Activated CD4-positive, alpha-beta T cell treated with anti-CD3 and anti-CD28 coated beads, Interleukin-2, amount 50 U/mL, for 48 hours (primary cell): Measurements from ENCODE around the gene CYP46A1.
"Not testable (repeated sequence)": the region's sequence is repeated elsewhere in the genome, so short reads cannot be mapped to it uniquely, and the experiment has no call there.

ENCODE experiments used
- DNase-seq, 2 experiments: peaks; one replicate each; pipeline ENCODE4 v3.0.0-alpha.2; 2020

The CYP46A1 gene

DNA sequence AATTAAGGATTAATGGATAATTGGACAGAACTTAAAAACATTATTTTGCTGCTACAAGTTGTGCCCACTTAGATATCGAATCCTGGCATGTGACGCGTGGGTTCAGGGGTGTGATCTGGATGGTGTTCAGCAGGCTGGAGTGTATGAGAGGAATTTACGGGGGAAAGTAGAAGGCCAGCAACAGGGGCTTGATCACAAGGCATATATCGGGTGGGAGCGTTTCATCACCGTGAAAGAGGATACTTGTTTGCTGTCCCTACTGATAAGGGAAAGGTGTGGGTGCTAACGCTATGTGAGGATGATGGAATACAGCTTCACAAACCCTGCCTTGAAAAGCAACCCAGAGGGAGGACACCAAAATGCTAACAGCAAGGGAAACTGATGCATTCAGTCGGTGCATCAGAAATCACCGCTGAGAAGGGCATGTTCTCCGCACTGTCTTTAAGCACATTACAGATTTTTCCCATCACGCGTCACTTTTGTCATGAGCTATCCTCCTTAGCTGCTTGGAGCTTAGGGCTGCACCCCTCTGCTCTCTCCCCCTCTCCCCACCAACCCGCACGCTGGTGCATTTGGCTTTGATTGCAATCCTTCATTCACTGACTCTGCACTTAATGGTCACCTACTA is 25.8 kb upstream of the CYP46A1 start:
- DNase-seq: no peak

DNA sequence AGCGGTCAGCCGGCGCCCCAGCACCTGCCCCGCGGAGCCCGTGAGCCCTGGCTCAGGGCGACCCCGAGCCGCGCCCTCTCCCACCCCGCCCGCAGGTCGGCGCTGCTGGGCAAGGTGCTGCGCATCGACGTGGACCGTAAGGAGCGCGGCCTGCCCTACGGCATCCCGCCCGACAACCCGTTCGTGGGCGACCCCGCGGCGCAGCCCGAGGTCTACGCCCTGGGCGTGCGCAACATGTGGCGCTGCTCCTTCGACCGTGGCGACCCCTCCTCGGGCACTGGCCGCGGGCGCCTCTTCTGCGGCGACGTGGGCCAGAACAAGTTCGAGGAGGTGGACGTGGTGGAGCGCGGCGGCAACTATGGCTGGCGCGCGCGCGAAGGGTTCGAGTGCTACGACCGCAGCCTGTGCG is 24.8 kb upstream of the CYP46A1 start:
- peak in 1 of 2 experiments; percentile 9 for DNase-seq

DNA sequence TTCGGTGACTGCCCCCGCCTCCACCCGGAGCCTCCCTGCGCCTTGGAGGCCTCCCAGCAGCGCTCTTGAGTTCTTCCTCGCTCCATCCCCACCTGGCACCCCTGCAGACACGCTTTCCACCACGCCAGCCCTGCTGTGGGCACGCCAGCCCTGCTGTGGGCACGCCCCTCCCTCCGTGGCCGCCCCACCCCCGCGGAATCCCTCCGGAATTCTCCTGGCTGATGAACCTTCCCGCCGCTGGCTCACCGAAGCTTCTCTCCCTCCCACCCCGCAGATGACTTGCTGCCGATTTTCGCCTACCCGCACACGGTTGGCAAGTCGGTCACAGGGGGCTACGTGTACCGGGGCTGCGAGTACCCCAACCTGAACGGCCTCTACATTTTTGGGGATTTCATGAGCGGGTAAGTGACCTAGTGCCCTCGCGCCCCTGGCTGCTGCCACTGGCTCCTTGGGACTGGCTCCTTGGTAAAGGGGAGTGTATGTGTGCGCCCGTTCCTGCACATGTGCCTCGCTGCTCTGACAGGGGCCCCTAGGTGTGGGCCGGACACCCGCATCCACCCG is 24.0 kb upstream of the CYP46A1 start:
- no peak for DNase-seq

DNA sequence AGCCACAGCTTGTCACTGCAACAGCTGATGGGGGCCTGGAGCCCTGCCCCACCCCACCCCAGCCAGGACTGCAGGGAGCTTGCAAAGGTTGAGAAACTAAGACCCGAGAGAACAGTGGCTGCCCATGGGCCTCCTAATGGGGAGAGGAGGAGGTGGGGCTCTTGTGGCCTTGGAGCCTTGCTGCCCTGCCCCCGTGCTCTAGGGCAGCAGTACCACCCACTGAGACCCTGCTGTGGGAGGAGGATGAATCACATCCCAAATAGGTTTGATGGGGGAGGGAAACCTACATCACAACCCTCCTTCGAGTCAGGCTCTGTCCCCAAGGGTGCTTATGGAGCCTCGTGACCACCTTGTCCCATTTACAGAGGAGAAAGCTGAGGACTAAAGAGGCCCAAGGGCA is 23.3 kb upstream of the CYP46A1 start:
- no peak for DNase-seq

DNA sequence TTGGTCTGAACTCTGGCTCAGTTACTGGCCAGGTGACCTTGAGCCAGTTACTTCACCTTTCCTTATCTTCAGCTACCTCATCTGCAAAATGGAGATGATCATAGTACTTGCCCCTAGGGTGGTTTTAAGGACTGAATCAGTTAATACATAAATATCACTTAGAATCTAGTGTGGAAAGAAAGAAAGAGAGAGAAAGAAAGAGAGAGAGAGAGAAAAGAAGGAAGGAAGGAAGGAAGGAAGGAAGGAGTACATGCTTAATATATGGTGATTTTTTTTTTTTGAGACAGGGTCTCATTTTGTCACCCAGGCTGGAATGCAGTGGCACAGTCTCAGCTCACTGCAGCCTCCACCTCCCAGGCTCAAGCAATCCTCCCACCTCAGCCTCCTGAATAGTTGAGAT is 22.9 kb upstream of the CYP46A1 start:
- not testable (repeated sequence) for DNase-seq

DNA sequence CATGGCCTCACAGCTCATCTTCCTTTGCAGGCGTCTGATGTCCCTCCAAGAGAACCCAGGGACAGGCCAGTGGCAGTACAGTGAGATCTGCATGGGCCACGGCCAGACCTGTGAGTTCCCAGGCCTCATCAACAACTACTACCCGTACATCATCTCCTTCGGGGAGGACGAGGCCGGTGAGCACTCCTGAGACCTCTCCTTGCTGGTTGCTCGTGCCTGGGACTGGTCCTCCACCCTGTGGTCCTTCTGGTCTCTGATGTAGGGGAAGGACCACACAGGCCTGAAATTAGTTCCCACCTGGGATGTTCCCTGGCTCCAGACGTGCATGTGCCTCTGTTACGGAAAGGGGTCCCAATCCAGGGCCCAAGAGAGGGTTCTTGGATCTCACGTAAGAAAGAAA is 21.3 kb upstream of the CYP46A1 start:
- DNase-seq: no peak

DNA sequence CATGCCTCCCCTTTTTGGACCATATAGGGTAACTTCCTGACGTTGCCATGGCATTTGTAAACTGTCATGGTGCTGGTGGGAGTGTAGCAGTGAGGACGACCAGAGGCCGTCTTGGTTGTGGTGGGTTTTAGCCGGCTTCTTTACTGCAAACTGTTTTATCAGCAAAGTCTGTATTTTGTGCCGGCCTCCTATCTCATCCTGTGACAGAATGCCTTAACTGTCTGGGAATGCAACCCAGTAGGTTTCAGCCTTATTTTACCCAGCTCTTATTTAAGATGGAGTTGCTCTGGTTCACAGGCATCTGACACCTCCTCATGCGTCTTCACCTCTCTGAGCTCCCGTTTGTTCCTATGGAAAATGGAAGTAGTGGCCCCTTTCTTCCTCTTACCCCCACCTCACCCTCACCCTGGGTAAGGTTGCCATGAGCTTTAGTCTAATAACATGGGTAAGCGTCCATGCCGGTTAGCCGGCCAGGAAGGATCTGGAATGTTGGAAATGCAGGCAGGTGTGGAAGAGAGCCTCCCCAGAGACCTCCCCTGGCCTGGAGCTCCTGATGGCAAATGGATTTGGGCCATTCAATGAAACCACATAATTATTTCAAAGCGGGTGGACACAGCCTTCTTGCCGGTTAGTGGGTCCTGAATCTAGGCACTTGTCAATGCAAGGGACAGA is 20.6 kb upstream of the CYP46A1 start:
- DNase-seq: no peak

DNA sequence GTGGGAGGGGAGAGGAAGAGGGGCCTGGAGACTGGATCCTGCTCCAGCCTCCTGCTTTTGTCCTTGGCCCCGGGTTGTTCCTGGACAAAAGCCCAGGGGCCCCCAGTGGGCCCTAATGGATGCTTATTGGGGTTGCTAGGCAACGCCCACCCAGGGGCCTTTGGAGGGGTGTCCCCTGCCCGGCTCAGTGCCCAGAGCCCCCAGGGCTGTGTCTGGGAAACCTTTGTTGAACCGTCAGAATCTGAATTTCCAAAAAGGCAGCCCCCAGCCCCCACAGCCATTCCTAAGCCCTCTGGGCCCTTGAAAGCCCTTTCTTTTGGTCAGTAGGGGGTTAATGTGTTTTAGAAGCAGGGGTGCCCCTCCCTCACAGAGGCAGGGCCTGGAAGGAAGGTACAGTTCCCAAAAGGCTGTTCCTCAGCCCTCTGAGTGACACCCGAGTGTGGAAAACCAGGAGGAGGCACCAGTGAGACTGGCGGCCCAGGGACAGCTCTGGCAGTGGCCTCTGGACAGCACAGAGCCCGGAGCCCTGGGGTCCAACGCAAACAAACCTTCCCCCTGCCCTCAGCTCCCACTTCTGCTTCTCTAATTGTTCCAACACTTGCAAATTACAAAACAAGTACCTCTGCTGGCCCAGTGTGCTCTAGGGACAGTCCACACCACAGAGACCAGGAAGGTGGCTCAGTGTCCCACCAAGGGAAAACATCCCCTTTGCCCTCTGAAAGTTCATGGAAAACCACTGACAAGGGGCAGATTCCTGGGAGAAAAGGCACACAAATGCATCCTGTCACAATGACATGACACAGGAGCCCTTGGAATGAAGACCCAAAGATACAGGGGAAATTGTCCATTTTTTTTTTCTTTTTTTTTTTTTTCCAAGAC is 19.8 kb upstream of the CYP46A1 start:
- DNase-seq: no peak

DNA sequence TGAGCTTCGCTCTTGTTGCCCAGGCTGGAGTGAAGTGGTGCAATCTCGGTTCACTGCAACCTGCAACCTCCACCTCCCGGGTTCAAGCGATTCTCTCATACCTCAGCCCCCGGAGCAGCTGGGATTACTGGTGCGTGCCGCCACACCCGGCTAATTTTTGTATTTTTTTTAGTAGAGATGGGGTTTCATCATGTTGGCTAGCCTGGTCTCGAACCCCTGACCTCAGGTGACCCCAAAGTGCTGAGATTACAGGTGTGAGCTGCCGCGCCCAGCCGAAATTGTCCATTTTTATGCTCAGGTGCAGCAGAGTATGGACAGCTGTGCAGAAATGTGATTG is 19.2 kb upstream of the CYP46A1 start:
- no peak for DNase-seq

DNA sequence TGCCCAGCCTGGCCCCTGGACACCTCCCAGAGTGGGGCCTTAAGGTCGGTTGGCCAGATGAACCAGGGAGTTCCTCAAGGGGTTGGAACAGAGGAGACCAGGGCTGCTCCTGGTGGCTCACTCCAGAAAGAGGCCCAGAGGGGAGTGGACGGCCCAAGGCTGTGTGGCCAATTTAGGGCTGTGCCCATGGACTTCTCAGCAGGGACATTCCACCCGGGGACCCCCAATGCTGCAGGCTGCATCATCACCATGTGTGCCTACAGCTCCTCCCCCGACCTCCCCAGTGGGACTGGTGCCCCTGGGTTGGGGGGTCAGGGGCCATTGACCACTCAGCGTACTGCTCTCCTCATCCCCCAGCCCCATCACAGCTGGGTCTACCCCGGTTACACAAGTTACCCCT is 17.6 kb upstream of the CYP46A1 start:
- no peak for DNase-seq

DNA sequence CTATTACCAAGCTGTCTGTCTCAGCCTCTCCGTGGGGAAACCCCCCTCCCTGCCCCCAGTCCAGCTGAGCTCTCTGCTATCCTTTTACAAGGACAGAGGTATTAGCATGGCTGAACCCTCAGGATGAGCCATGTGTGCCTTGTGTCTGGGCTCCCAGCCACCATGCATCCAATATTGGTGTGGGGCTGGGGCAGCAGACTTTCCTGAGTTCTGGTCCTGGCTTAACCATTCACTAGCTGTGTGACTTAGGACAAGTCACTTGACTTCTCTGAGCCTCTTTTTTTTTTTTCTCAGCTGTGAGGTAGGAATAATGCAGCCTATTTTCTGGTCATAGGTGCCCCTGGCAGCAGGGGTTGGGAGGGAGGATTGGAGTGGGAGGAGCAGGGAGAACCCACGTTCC is 17.1 kb upstream of the CYP46A1 start:
- DNase-seq: no peak

DNA sequence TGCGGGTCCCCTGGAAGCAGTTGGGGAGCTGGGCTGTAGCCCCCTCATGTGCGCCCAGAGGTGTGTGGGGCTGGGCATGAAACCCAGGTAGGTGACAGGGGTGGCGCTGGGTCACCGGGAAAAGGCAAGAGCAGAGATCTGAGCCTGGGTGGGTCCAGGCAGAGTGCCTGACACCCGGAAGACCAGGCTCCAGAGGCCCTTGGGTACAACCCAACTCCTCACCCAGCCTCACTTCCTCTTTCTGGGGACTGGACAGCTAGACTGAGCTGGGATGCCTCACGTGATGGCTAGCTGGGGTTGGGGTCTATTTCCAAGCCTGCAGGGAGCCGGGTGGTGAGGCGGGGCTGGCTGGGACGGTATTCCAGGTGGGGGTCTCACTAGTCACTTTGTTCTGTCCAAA is 16.3 kb upstream of the CYP46A1 start:
- no peak for DNase-seq

DNA sequence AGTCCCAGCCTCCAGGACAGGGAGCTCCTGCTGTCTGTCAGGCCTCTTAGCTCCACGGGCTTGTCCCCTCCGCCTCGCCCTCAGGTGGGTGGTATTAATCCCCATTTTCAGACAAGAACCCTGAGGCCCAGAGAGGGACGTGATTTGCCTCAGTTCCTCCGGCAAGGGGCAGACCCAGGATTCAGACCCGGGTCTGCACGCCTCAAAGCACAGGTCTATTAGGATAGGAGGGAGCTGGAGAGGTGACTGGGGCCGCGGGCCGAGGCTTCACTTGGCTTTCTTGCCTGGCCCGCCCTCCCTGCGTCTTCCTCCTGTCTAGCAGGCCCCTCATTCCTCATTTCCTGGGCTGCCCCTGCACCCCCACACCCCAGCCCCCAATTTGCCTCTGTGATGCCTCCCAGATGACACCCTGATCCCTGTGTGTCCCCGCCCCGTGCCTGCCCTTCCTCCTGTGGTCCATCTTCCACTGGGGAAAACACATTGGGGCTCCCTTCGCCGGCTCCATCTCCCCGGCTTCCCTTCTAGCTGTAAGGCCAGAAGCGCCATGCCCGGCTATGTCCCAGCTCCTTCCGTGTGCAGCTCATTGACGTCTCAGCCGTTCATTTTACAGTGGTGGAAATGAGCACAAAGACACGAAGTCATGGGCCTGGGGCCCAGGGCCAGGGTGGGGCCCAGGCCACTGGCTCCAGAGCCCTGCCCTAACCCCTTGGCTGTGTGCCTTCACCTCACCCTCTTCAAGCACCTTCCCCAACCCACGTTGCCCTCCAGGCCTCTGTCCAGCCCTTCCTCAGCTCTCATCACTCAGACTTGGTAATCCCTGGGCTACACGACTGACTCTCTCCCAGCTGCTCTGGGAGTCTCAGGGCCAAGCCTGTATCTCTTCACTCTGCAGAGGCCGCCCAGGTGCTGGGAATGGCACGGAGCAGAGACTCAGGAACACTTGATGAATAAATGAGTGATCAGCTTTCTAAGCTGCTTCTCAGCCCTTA is 15.5 kb upstream of the CYP46A1 start:
- DNase-seq: no peak

DNA sequence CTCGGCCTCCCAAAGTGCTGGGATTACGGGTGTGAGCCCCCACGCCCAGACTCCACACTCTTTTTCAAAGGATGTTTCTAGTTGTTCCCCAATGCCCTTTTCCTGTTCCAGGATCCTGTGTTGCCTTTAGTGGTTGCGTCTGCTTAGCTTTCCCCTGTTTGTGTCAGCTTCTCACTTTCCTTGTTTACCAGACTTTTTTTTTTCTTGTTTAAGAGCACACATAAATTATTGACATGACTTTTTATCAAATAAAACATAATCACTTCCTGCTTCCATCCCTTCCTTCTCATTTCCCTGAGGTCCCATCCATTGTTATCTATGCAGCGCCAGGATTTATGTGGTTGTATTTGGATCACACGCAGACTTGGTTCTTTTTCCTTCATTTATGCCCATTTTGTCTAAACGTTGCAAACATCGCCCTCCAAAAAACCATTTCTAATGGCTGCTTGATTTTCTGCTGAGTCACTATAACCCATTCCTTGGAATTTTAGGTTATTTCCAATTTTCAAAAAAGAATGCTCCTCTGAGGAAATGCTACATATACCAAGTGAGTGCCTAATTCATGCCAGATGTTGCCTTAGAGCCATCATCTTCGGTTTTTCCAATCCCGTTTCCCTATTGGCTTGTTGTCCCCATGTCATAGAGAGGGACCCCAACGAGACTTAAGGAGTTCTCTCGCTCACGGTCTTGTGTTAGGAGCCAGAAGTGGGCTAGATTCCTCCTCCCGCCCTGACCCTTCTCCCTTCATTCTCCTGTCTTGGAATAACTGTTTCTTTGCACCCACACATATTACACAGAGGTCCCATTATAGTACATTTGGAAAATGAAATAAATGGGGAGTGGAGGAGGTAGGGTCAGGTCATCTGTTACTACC is 13.5 kb upstream of the CYP46A1 start:
- DNase-seq: no peak

DNA sequence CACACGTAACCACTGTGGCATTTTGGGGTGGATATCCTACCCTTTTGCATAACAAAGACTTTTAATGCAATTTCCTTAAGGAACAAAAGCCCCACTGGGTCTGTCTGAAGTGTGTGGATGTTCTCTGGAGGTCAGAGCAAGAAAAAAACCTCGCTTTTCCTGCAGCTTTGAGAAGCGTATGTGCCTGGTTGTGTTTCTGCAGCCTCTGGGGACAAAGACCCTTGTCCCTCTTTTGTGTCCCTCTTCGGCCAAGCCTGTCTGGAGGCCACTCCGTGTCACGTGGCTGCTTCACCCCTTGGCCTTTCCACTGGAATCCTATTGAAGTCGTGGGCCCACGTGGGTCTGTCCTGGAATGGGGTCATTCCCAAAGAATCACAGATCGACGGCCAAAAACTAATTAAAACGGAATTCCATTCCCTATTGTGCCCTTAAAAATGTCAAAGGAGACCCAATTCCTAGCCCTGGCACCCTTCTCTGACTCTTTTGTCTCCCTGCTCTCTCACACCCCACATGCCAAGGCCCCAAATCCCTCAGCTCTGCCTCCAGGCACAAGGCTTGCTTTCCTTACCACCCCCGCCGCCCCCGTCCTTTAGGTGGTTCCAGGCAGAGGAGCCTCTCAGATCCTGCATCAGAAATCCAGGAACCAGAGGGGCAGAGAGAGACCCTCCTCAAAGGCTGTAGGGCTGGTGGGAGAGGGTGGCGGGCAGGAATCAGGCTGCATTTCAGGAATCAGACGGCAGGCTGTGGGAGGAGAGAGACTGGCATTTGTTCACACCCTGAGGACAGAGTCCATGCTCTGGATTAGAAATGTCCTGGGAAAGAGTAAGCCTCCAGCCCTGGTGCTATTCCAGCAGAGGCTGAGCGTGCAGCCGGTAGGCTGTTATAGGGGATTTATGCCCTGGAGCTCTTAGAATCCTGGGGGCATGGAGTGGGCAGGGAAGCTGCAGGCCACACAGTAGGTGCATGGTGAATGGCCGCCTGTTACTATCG is 12.6 kb upstream of the CYP46A1 start:
- DNase-seq: no peak

DNA sequence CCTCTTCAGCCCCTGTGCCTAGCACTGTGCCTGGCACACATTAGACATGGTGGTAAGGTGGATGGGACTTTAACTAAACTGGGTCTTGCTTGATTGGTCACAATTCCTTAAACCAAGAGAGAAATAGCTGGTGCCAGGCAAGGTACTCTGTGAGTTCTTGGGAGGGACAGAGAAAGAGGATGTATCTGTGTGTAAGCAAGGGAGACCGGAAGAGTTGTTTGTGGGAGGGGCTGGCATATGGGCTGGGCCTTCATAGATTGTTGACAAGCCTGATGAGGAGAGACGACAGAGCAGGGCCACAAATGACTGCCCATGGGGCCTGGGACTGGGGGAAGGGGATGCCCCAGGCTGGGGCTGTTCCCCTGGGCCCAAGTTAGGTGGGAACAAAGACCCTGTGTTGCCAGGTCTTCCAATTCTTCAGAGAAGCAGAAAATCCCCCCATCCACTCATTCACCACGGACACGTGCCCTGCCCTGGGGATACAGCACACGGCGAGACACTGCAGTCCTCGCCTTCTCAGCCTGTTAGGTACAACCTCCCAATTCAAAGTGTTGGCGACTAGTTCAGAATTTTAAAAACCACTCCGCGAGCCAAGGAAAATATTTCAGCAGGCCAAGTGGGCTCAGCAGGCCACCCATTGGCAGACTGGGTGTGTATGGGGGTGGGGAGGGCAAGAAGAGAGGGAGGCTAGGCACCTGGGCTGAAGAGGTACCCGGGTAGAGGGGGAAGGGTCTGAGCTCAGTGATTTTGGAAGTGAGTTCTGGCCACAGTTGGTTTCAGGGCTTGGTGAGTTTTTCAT is 11.4 kb upstream of the CYP46A1 start:
- DNase-seq: no peak

DNA sequence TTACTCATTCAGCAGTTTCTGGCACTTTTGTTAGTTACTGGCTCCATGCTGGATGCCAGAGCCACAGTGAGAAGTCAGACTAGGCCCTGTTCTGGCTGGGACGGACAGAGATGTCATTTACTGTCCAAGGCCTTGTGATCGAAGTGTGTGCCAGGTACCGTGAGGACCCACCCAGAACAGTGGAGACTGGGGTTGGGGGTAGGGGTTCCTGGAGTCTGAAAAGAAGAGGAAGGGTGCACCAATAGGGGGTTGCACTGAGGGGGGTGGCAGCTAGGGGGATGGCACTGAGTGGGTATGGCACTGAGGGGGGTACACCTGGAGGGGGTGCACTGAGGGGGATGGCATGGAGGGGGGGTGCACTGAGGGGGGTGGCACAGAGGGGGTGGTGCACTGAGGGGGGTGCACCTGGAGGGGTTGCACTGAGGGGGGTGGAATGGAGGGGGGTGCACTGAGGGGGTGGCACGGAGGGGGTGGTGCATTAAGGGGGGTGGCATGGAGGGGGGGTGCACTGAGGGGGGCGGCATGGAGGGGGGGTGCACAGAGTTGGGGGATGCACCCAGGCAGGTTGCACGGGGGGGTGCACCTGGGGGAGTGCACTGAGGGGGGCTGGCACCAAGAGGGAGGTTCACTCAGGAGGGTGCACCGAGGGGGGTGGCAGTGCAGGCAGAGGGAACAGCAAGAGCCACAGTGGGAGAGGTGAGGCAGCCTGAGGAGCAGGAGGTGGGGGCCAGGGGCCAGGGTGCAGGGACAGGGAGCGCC is 10.6 kb upstream of the CYP46A1 start:
- no peak for DNase-seq

DNA sequence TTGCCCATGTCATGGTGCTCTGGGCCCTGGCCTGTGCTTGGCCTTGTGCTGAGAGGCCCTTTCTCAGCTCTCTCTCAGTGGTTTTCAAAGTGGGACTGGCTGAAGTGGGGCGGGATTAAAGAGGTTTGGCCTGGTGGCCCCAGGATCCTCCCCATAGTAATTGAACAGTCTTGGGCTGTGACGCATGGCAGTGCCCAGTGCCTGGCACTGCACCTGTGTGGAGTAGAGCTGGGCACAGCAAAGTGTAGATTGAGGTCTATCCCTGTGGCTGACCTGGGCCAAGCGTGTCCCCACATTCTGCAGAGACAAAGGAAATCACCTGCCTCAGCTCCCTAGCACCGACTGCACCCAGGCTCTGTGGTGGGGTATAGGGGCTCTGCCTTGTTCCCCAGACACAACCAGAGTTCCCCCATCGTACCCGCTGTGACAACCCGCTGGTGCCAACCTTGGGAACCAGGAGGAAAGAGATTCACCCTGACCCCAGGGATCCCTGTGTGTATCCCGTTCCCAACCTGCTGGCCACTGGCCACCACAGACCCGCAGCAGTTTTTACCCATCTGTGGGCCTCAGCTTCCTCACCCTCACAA is 9.9 kb upstream of the CYP46A1 start:
- no peak for DNase-seq
